Hepatocyte (in vitro differentiated cells): ENCODE measurements around the gene LIMS2.

Source experiments
- CTCF ChIP-seq: fragments of 200-600 bp; sonication (generic); IDR thresholded peaks from 2 replicates; pipeline ENCODE4 v1.5.1; 2016; ENCODE audit warnings: antibody characterized with exemption, mild to moderate bottlenecking; ENCODE audit not compliant: poor library complexity
- EZH2 ChIP-seq: fragments of 200-600 bp; sonication (generic); IDR thresholded peaks from 2 replicates; pipeline ENCODE4 v1.6.1; 2016; ENCODE audit warnings: antibody characterized with exemption, mild to moderate bottlenecking, borderline replicate concordance

GRCh38 chr2:127712999-127713398 is 37.7 kb upstream of the LIMS2 start:
- TF ChIP-seq CTCF (no peak), EZH2 (no peak)
